Adipocyte (in vitro differentiated cells): ENCODE data around the gene FUT9.

Experiments used
- DNase-seq: peaks from one replicate; pipeline ENCODE4 v3.0.0-alpha.2; 2015; ENCODE audit warnings: low read depth
- H3K27me3 ChIP-seq: replicated peaks from 2 replicates; pipeline ENCODE4 v1.7.0; 2013; ENCODE audit warnings: mild to moderate bottlenecking, low read length, moderate library complexity; ENCODE audit not compliant: control insufficient read depth, insufficient read depth
- H3K36me3 ChIP-seq: 2 replicates; pipeline ENCODE4 v1.7.0; 2013; ENCODE audit warnings: low read length, mild to moderate bottlenecking, moderate library complexity; ENCODE audit not compliant: control insufficient read depth, insufficient read depth, severe bottlenecking
- H3K4me1 ChIP-seq: 2 replicates; pipeline ENCODE4 v1.7.0; 2013; ENCODE audit warnings: mild to moderate bottlenecking, low read length, moderate library complexity; ENCODE audit not compliant: control insufficient read depth, insufficient read depth
- H3K4me3 ChIP-seq: 2 replicates; pipeline ENCODE4 v1.7.0; 2013; ENCODE audit warnings: mild to moderate bottlenecking, low read length, moderate library complexity
- H3K9ac ChIP-seq: 2 replicates; pipeline ENCODE4 v1.7.0; 2013; ENCODE audit warnings: mild to moderate bottlenecking, low read length, moderate library complexity
- H3K9me3 ChIP-seq: 2 replicates; pipeline ENCODE4 v1.7.0; 2013; ENCODE audit warnings: mild to moderate bottlenecking, low read length, moderate library complexity; ENCODE audit not compliant: control insufficient read depth

Gene FUT9

GRCh38 chr6:96186094-96186493 is 170.3 kb downstream of the FUT9 start:
- H3K9ac ChIP-seq = no peak overlapping the region
- H3K4me1 ChIP-seq = no peaks in the 10 kb centered on the region
- no peaks in the 10 kb centered on the region for H3K9me3 ChIP-seq
- no peak for DNase-seq
- no peak overlapping the region for H3K4me3 ChIP-seq
- H3K36me3 ChIP-seq = no peaks in the 10 kb centered on the region
- no peaks in the 10 kb centered on the region for H3K27me3 ChIP-seq

GRCh38 chr6:96186516-96187195 is 170.9 kb downstream of the FUT9 start:
- Histone ChIP-seq H3K36me3 (no peaks in the 10 kb centered on the region), H3K27me3 (no peaks in the 10 kb centered on the region), H3K4me1 (no peaks in the 10 kb centered on the region), H3K9ac (no peak overlapping the region), H3K4me3 (no peak overlapping the region), H3K9me3 (no peaks in the 10 kb centered on the region)
- DNase-seq = no peak

GRCh38 chr6:96194675-96195074 is 178.9 kb downstream of the FUT9 start:
- no peak for DNase-seq
- H3K4me3 ChIP-seq = no peak overlapping the region
- no peaks in the 10 kb centered on the region for H3K9me3 ChIP-seq
- no peaks in the 10 kb centered on the region for H3K27me3 ChIP-seq
- H3K4me1 ChIP-seq = no peaks in the 10 kb centered on the region
- no peaks in the 10 kb centered on the region for H3K36me3 ChIP-seq
- no peak overlapping the region for H3K9ac ChIP-seq

GRCh38 chr6:96195272-96195671 is 179.5 kb downstream of the FUT9 start:
- Histone ChIP-seq H3K27me3 (no peaks in the 10 kb centered on the region), H3K9me3 (no peaks in the 10 kb centered on the region), H3K4me3 (no peak overlapping the region), H3K36me3 (no peaks in the 10 kb centered on the region), H3K4me1 (no peaks in the 10 kb centered on the region), H3K9ac (no peak overlapping the region)
- DNase-seq = no peak

- Histone ChIP-seq H3K9me3 (no peaks in the 10 kb centered on the region), H3K4me1 (no peaks in the 10 kb centered on the region), H3K27me3 (no peaks in the 10 kb centered on the region), H3K4me3 (no peak overlapping the region), H3K36me3 (no peaks in the 10 kb centered on the region), H3K9ac (no peak overlapping the region)
- DNase-seq = no peak
Observed at GRCh38 chr6:96196633-96197032, 180.9 kb downstream of the FUT9 start.

- Histone ChIP-seq H3K9me3 (no peaks in the 10 kb centered on the region), H3K36me3 (no peaks in the 10 kb centered on the region), H3K27me3 (no peaks in the 10 kb centered on the region), H3K9ac (no peak overlapping the region), H3K4me3 (no peak overlapping the region), H3K4me1 (no peaks in the 10 kb centered on the region)
- DNase-seq = no peak
Observed at GRCh38 chr6:96197241-96197640, 181.5 kb downstream of the FUT9 start.

- no peaks in the 10 kb centered on the region for H3K4me1 ChIP-seq
Observed at GRCh38 chr6:96202571-96202970, 186.8 kb downstream of the FUT9 start.

GRCh38 chr6:96211341-96211740 is 195.6 kb downstream of the FUT9 start:
- no peaks in the 10 kb centered on the region for H3K4me1 ChIP-seq
- DNase-seq = no peak
- no peak overlapping the region for H3K4me3 ChIP-seq
- H3K9ac ChIP-seq = no peak overlapping the region
- H3K36me3 ChIP-seq = no peaks in the 10 kb centered on the region
- no peaks in the 10 kb centered on the region for H3K27me3 ChIP-seq
- H3K9me3 ChIP-seq = no peaks in the 10 kb centered on the region

More at GRCh38 chr6:96202571-96202970, 186.8 kb downstream of the FUT9 start:
- no peaks in the 10 kb centered on the region for H3K36me3 ChIP-seq
- DNase-seq = no peak
- H3K9ac ChIP-seq = no peak overlapping the region
- no peaks in the 10 kb centered on the region for H3K27me3 ChIP-seq
- no peak overlapping the region for H3K4me3 ChIP-seq
- H3K9me3 ChIP-seq = no peaks in the 10 kb centered on the region

- Histone ChIP-seq H3K9ac (no peak overlapping the region), H3K27me3 (no peaks in the 10 kb centered on the region), H3K36me3 (no peaks in the 10 kb centered on the region), H3K4me3 (no peak overlapping the region), H3K4me1 (no peaks in the 10 kb centered on the region), H3K9me3 (no peaks in the 10 kb centered on the region)
- no peak for DNase-seq
Observed at GRCh38 chr6:96212066-96212465, 196.3 kb downstream of the FUT9 start.

- no peaks in the 10 kb centered on the region for H3K27me3 ChIP-seq
Observed at GRCh38 chr6:96213784-96214183, 198.0 kb downstream of the FUT9 start.

GRCh38 chr6:96223695-96224094 is 207.9 kb downstream of the FUT9 start:
- Histone ChIP-seq H3K9me3 (no peaks in the 10 kb centered on the region), H3K4me3 (no peak overlapping the region), H3K9ac (no peak overlapping the region), H3K36me3 (no peaks in the 10 kb centered on the region), H3K4me1 (no peaks in the 10 kb centered on the region), H3K27me3 (no peaks in the 10 kb centered on the region)
- DNase-seq = no peak

More at GRCh38 chr6:96213784-96214183, 198.0 kb downstream of the FUT9 start:
- DNase-seq = no peak
- H3K4me3 ChIP-seq = no peak overlapping the region
- no peaks in the 10 kb centered on the region for H3K9me3 ChIP-seq
- no peak overlapping the region for H3K9ac ChIP-seq
- no peaks in the 10 kb centered on the region for H3K4me1 ChIP-seq
- no peaks in the 10 kb centered on the region for H3K36me3 ChIP-seq

GRCh38 chr6:96227135-96227534 is 211.4 kb downstream of the FUT9 start:
- no peaks in the 10 kb centered on the region for H3K4me1 ChIP-seq
- DNase-seq = no peak

More at GRCh38 chr6:96227135-96227534, 211.4 kb downstream of the FUT9 start:
- Histone ChIP-seq H3K4me3 (no peak overlapping the region), H3K9ac (no peak overlapping the region), H3K9me3 (no peaks in the 10 kb centered on the region), H3K27me3 (no peaks in the 10 kb centered on the region), H3K36me3 (no peaks in the 10 kb centered on the region)
